ENCODE results near the gene UBAP2.
A peak's percentile ranks its signal among the peaks of the same experiment; 100 is the strongest.
"Not testable (repeated sequence)": the region's sequence is repeated elsewhere in the genome, so short reads cannot be mapped to it uniquely, and the experiment has no call there.

UBAP2 gene

GRCh38 chr9:34047864-34048726 is 592 bp downstream of the UBAP2 start:
- CTCF ChIA-PET = interaction anchor here (0.9 to 1.3 kb wide), 4 partner anchors 8 to 25 kb away, joined by 3 to 4 read pairs (median 3); no protein-coding TSS in a partner anchor
- WGBS (ENCODE audit: insufficient coverage) = 3% methylated on average over 18 of the region's 29 CpGs
- H3K36me3 ChIP-seq (ENCODE audit: control insufficient read depth in 4 of 4, insufficient read depth in 4 of 4, low read length in 3 of 4) = peaks cover 0 to 4% (median under 1%) of the 10 kb centered on the region in 4 experiments
- no peaks in the 10 kb centered on the region for H3K27me3 ChIP-seq (replicated peaks in 2 of 5; ENCODE audit: control insufficient read depth in 4 of 5, insufficient read depth in 5 of 5, low read length in 4 of 5)
- peak overlapping the region; percentile 81 to 99 (median 93) for H3K4me3 ChIP-seq (ENCODE audit: control insufficient read depth in 1 of 7, extremely low read depth in 1 of 7, insufficient read depth in 4 of 7, low read depth in 2 of 7, low read length in 6 of 7)
- peak overlapping the region; percentile 89 to 97 for H3K27ac ChIP-seq (ENCODE audit: insufficient read depth in 1 of 2, low read depth in 1 of 2, low read length in 2 of 2, poor library complexity in 1 of 2, severe bottlenecking in 2 of 2)
- POLR2A ChIA-PET = interaction anchor here (0.6 to 0.8 kb wide), 3 partner anchors 10 to 572 kb away, joined by 3 read pairs; no protein-coding TSS in a partner anchor
- no peaks in the 10 kb centered on the region for H3K9me3 ChIP-seq (ENCODE audit: control extremely low read depth in 1 of 5, control insufficient read depth in 4 of 5, insufficient read depth in 2 of 5, low read depth in 1 of 5, low read length in 4 of 5)
- DNase-seq = peak in 2 of 3 donors; percentile 25 to 41
- H3K4me1 ChIP-seq (ENCODE audit: control extremely low read depth in 1 of 4, control insufficient read depth in 4 of 4, insufficient read depth in 4 of 4, low read length in 3 of 4) = peaks cover 18 to 34% (median 28%) of the 10 kb centered on the region in 4 experiments

GRCh38 chr9:34046784-34047379 is 1.8 kb downstream of the UBAP2 start:
- DNase-seq = peak; percentile 11 to 56 (median 52)
- no peaks in the 10 kb centered on the region for H3K27me3 ChIP-seq (replicated peaks in 2 of 5; ENCODE audit: control insufficient read depth in 4 of 5, insufficient read depth in 5 of 5, low read length in 4 of 5)
- CTCF ChIA-PET = interaction anchor here (0.6 to 1.1 kb wide), 2 partner anchors 20 to 318 kb away, joined by 3 read pairs; no protein-coding TSS in a partner anchor
- peak overlapping the region in 1 of 2 experiments; percentile 44 for H3K27ac ChIP-seq (ENCODE audit: insufficient read depth in 1 of 2, low read depth in 1 of 2, low read length in 2 of 2, poor library complexity in 1 of 2, severe bottlenecking in 2 of 2)
- POLR2A ChIA-PET = no interaction called here
- H3K4me1 ChIP-seq (ENCODE audit: control extremely low read depth in 1 of 4, control insufficient read depth in 4 of 4, insufficient read depth in 4 of 4, low read length in 3 of 4) = peaks cover 18 to 34% (median 28%) of the 10 kb centered on the region in 4 experiments
- H3K4me3 ChIP-seq (ENCODE audit: control insufficient read depth in 1 of 7, extremely low read depth in 1 of 7, insufficient read depth in 4 of 7, low read depth in 2 of 7, low read length in 6 of 7) = peak overlapping the region in 6 of 7 experiments; percentile 81 to 99 (median 92)
- 26% methylated on average over 3 of the region's 5 CpGs for WGBS (ENCODE audit: insufficient coverage)
- H3K9me3 ChIP-seq (ENCODE audit: control extremely low read depth in 1 of 5, control insufficient read depth in 4 of 5, insufficient read depth in 2 of 5, low read depth in 1 of 5, low read length in 4 of 5) = no peaks in the 10 kb centered on the region
- peaks cover 0 to 11% (median 6%) of the 10 kb centered on the region in 4 experiments for H3K36me3 ChIP-seq (ENCODE audit: control insufficient read depth in 4 of 4, insufficient read depth in 4 of 4, low read length in 3 of 4)

- POLR2A ChIA-PET = interaction anchor here (0.6 kb wide), 2 partner anchors 18 to 887 kb away, joined by 3 to 6 read pairs; no protein-coding TSS in a partner anchor
- CTCF ChIA-PET = interaction anchor here (0.6 kb wide), 1 partner anchor 317 kb away, joined by 3 read pairs; no protein-coding TSS in a partner anchor
- 100% methylated on average over 3 of the region's 3 CpGs for WGBS (ENCODE audit: insufficient coverage)
- H3K27me3 ChIP-seq (replicated peaks in 2 of 5; ENCODE audit: control insufficient read depth in 4 of 5, insufficient read depth in 5 of 5, low read length in 4 of 5) = no peaks in the 10 kb centered on the region
- peaks cover 1 to 12% (median 7%) of the 10 kb centered on the region in 4 experiments for H3K36me3 ChIP-seq (ENCODE audit: control insufficient read depth in 4 of 4, insufficient read depth in 4 of 4, low read length in 3 of 4)
- peaks cover 18 to 34% (median 28%) of the 10 kb centered on the region in 4 experiments for H3K4me1 ChIP-seq (ENCODE audit: control extremely low read depth in 1 of 4, control insufficient read depth in 4 of 4, insufficient read depth in 4 of 4, low read length in 3 of 4)
- no peak overlapping the region for H3K4me3 ChIP-seq (ENCODE audit: control insufficient read depth in 1 of 7, extremely low read depth in 1 of 7, insufficient read depth in 4 of 7, low read depth in 2 of 7, low read length in 6 of 7)
- no peaks in the 10 kb centered on the region for H3K9me3 ChIP-seq (ENCODE audit: control extremely low read depth in 1 of 5, control insufficient read depth in 4 of 5, insufficient read depth in 2 of 5, low read depth in 1 of 5, low read length in 4 of 5)
- H3K27ac ChIP-seq (ENCODE audit: insufficient read depth in 1 of 2, low read depth in 1 of 2, low read length in 2 of 2, poor library complexity in 1 of 2, severe bottlenecking in 2 of 2) = no peak overlapping the region
- no peak for DNase-seq
These were observed 2.8 kb downstream of the UBAP2 start for GRCh38 chr9:34045903-34046302.

- WGBS (ENCODE audit: insufficient coverage) = 100% methylated on average over 9 of the region's 10 CpGs
- peaks cover 6 to 13% (median 9%) of the 10 kb centered on the region in 4 experiments for H3K4me1 ChIP-seq (ENCODE audit: control extremely low read depth in 1 of 4, control insufficient read depth in 4 of 4, insufficient read depth in 4 of 4, low read length in 3 of 4)
- H3K27ac ChIP-seq (ENCODE audit: insufficient read depth in 1 of 2, low read depth in 1 of 2, low read length in 2 of 2, poor library complexity in 1 of 2, severe bottlenecking in 2 of 2); H3K27me3 ChIP-seq (replicated peaks in 2 of 5; ENCODE audit: control insufficient read depth in 4 of 5, insufficient read depth in 5 of 5, low read length in 4 of 5); DNase-seq; POLR2A ChIA-PET; H3K4me3 ChIP-seq (ENCODE audit: control insufficient read depth in 1 of 7, extremely low read depth in 1 of 7, insufficient read depth in 4 of 7, low read depth in 2 of 7, low read length in 6 of 7); H3K9me3 ChIP-seq (ENCODE audit: control extremely low read depth in 1 of 5, control insufficient read depth in 4 of 5, insufficient read depth in 2 of 5, low read depth in 1 of 5, low read length in 4 of 5): not testable (repeated sequence)
- CTCF ChIA-PET = interaction anchor here (1.2 to 1.5 kb wide), 3 partner anchors 9 to 31 kb away, joined by 3 to 4 read pairs (median 3); no protein-coding TSS in a partner anchor
- H3K36me3 ChIP-seq (ENCODE audit: control insufficient read depth in 4 of 4, insufficient read depth in 4 of 4, low read length in 3 of 4) = peaks cover 2 to 21% (median 10%) of the 10 kb centered on the region in 4 experiments
These were observed 6.6 kb downstream of the UBAP2 start for GRCh38 chr9:34042074-34042473.

GRCh38 chr9:34038851-34039250 is 9.8 kb downstream of the UBAP2 start:
- 97% methylated on average over 23 of the region's 37 CpGs for WGBS (ENCODE audit: insufficient coverage)
- H3K4me3 ChIP-seq (ENCODE audit: control insufficient read depth in 1 of 7, extremely low read depth in 1 of 7, insufficient read depth in 4 of 7, low read depth in 2 of 7, low read length in 6 of 7); H3K27me3 ChIP-seq (replicated peaks in 2 of 5; ENCODE audit: control insufficient read depth in 4 of 5, insufficient read depth in 5 of 5, low read length in 4 of 5); H3K4me1 ChIP-seq (ENCODE audit: control extremely low read depth in 1 of 4, control insufficient read depth in 4 of 4, insufficient read depth in 4 of 4, low read length in 3 of 4); CTCF ChIA-PET; POLR2A ChIA-PET; DNase-seq; H3K9me3 ChIP-seq (ENCODE audit: control extremely low read depth in 1 of 5, control insufficient read depth in 4 of 5, insufficient read depth in 2 of 5, low read depth in 1 of 5, low read length in 4 of 5); H3K27ac ChIP-seq (ENCODE audit: insufficient read depth in 1 of 2, low read depth in 1 of 2, low read length in 2 of 2, poor library complexity in 1 of 2, severe bottlenecking in 2 of 2): not testable (repeated sequence)
- H3K36me3 ChIP-seq (ENCODE audit: control insufficient read depth in 4 of 4, insufficient read depth in 4 of 4, low read length in 3 of 4) = peaks cover 5 to 21% (median 13%) of the 10 kb centered on the region in 4 experiments

GRCh38 chr9:34037626-34038025 is 11.1 kb downstream of the UBAP2 start:
- CTCF ChIA-PET = no interaction called here

More at GRCh38 chr9:34037626-34038025, 11.1 kb downstream of the UBAP2 start:
- Histone ChIP-seq H3K36me3 (ENCODE audit: control insufficient read depth in 4 of 4, insufficient read depth in 4 of 4, low read length in 3 of 4) (peaks cover 2 to 13% (median 10%) of the 10 kb centered on the region in 4 experiments), H3K27ac (ENCODE audit: insufficient read depth in 1 of 2, low read depth in 1 of 2, low read length in 2 of 2, poor library complexity in 1 of 2, severe bottlenecking in 2 of 2) (no peak overlapping the region), H3K27me3 (replicated peaks in 2 of 5; ENCODE audit: control insufficient read depth in 4 of 5, insufficient read depth in 5 of 5, low read length in 4 of 5) (no peaks in the 10 kb centered on the region), H3K9me3 (ENCODE audit: control extremely low read depth in 1 of 5, control insufficient read depth in 4 of 5, insufficient read depth in 2 of 5, low read depth in 1 of 5, low read length in 4 of 5) (no peaks in the 10 kb centered on the region), H3K4me3 (ENCODE audit: control insufficient read depth in 1 of 7, extremely low read depth in 1 of 7, insufficient read depth in 4 of 7, low read depth in 2 of 7, low read length in 6 of 7) (no peak overlapping the region), H3K4me1 (ENCODE audit: control extremely low read depth in 1 of 4, control insufficient read depth in 4 of 4, insufficient read depth in 4 of 4, low read length in 3 of 4) (no peaks in the 10 kb centered on the region)
- WGBS (ENCODE audit: insufficient coverage) = 93% methylated on average over 2 of the region's 2 CpGs
- DNase-seq = no peak
- POLR2A ChIA-PET = no interaction called here

All from common myeloid progenitor, CD34-positive (primary cell).